ENCODE measurements around the gene AP3S1.

AP3S1 gene

DNA sequence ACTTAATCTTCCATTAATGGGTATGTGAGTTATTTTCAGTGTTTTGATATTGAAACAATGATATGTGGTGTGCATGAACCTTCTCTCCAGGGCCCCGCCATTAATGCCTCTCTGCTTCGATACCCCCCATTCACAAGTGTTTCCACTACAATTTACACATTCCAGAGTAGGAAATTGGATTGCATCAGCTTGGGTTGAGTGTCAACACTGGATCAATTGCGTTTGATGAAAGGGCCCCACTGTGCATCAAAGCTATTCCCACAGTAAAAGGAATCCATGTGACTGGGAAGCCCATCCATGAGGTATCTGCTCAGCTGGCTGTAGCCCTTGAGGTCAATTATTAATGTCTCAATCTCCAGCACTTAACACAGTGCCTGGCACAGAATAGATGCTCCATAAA, 102.8 kb downstream of the AP3S1 start:
- DNase-seq = no peak

DNA sequence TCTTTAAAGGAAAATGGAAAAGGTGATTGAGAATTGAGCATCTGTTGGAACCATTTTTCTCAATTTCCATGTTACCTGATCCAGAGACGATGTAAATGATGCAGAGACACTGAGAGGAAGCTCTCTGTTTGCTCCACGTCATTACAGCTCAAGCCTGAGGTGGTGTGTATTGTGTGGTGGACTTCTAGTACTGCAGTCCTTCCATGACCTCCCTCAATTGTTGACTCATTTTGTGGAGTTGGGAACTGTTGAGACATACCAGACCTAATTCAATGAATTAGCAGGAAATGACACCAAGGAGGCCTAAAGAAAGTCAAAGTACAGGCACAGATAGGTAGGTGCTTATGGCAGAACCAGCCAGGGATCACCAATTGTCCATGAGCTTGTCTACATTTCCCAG, 104.9 kb downstream of the AP3S1 start:
- DNase-seq = no peak

GRCh38 chr5:115947260-115947659, 105.5 kb downstream of the AP3S1 start:
- no peak for DNase-seq

DNA sequence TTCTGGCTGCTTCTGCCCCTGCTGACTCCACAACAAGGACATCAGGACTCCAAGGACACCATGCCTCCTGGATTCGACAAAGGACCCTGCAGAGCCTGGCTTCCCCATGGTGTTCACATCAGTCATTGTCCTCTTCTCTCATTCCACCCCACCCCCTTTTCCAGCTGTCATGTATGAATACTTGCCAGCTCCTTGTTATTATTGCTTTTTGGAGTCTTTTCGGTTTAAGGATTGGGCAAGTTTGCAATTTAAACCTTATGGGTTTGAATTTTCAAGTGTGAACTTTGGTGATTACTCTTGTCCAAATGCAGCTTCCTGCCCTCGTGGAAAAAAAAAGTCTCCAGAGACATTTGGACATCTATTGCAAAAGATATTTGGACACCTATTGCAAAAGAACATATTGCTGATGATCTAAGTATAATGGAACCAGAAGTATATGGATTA, 106.4 kb downstream of the AP3S1 start:
- DNase-seq = no peak

DNA sequence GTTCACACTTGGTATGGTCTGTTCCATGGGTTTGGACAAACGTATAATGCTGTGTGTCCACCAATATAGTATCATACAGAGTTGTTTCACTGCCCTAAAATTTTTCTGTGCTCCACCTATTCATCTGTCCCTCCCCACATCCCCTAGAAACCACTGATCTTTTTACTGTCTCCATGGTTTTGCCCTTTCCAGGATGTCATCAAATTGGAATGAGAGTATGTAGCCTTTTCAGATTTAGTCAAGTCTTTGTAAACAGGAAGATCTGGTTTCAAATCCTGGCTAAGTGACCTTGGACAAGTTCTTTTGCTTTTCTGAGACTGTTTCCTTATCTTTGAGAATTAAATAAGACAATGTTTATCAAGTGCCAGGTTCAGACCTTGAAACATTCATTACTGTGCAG, 107.4 kb downstream of the AP3S1 start:
- no peak for DNase-seq

- DNase-seq = no peak
Observed at GRCh38 chr5:115952588-115952987, 110.9 kb downstream of the AP3S1 start.

DNA sequence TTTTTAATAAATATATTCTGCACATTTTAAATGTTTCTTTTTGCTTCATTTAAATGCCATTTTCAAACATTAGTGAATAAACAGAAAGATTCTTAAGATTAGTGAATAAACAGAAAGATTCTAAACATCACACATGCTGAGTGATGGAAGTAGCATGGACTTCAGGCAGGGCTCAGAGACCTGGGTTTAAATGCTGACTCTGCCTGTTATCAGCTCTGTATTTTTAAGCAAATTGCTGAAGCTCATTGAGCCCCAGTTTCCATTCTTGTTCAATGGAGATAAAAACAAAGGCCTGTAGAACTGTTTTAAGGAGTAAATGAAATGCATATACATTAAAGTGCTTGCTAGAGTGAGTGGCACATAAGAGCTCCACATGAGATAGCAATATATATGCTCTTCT, 112.4 kb downstream of the AP3S1 start:
- no peak for DNase-seq

- DNase-seq = no peak
Observed at GRCh38 chr5:115956957-115957356, 115.2 kb downstream of the AP3S1 start.

DNA sequence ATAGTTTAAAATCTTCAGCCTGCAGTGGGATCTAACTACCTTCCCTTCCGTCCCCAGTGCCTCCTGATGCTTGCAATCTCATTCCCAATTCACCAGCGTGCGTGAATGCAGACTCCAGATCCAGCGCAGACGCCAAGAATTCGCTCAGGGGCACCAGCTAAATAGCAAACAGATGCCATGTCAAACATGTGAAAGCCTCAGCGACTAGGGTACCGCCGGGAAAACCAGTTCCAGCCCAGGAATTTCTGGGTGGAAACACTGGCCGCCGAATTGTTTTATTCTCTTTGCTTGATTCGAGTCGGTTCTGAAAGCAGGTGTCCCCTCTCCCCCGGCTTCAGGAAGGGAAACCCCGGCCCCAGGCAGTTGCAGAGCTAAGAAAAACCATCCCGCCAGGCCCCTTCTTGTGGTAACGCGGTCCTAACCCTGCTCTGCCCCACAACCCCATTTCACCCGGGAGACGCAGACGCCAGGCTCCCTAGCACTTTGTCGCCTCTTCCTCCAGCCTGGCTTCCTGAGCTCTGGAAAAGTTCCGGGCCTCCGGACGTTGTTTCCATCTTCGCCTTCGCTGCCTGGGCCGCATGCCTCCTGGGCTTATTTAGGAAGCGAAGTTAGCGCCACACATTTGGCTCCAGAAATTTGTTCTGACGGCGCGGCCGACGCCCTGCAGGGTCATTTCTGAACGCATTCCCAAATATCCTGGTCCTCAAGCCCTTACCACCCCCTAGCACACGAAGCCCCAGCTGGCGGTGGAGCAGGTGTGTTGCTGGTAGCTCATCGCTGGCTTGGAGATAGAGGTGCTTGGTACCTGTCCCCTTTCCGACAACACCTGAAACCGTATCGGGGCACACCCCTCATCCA, 119.9 kb downstream of the AP3S1 start:
- DNase-seq = no peak

GRCh38 chr5:115962239-115962564, 120.5 kb downstream of the AP3S1 start, which contains the start of gene LVRN:
TSS of gene LVRN (plus strand) at chr5:115962475. CDS start at chr5:115962618, 143 bp downstream.
- no peak for DNase-seq

DNA sequence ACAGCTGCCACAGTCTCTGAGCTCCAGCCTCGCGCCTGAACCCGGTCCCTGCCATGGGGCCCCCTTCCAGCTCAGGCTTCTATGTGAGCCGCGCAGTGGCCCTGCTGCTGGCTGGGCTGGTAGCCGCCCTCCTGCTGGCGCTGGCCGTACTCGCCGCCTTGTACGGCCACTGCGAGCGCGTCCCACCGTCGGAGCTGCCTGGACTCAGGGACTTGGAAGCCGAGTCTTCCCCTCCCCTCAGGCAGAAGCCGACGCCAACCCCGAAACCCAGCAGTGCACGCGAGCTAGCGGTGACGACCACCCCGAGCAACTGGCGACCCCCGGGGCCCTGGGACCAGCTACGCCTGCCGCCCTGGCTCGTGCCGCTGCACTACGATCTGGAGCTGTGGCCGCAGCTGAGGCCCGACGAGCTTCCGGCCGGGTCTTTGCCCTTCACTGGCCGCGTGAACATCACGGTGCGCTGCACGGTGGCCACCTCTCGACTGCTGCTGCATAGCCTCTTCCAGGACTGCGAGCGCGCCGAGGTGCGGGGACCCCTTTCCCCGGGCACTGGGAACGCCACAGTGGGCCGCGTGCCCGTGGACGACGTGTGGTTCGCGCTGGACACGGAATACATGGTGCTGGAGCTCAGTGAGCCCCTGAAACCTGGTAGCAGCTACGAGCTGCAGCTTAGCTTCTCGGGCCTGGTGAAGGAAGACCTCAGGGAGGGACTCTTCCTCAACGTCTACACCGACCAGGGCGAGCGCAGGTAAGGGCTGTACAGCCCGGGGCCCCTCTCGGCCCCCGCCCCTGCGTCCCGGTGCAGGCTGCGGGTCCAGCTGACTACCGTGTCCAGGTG, 121.0 kb downstream of the AP3S1 start:
- no peak for DNase-seq

DNA sequence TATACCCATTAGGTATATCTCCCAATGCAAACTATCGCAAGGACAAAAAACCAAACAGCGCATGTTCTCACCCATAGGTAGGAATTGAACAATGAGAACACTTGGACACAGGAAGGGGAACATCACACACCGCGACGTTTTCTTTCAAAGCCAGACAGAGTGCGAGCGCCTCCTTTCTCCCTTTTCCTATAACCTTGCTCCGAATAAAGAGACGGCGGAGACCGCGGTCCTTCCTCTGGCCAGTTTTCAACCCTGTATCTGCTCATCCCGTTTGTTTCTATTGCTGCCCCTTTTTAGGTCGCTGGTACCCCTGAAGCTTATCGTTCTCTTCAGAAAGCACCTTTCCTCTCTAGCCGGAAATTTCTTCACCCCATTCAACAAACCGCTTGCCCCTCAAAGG, 121.8 kb downstream of the AP3S1 start:
- DNase-seq = no peak

All from stimulated activated CD4-positive, alpha-beta T cell treated with anti-CD3 and anti-CD28 coated beads, Interleukin-2, amount 100 ng/mL, for 48 hours (primary cell).